GM20000 (cell line): ENCODE measurements around the gene TNFRSF18.

Source experiments
- DNase-seq: peaks from one replicate; pipeline ENCODE4 v3.0.0; 2012; ENCODE audit warnings: low spot score
- CTCF ChIP-seq: IDR thresholded peaks from 2 replicates; pipeline ENCODE4 v1.5.1; 2012; ENCODE audit warnings: mild to moderate bottlenecking, control low read depth; ENCODE audit errors: extremely low read depth, missing control alignments

Gene TNFRSF18

GRCh38 chr1:1234180-1234808 is 27.9 kb upstream of the TNFRSF18 start:
- DNase-seq, result no peak
- TF ChIP-seq CTCF, result no peak

DNA sequence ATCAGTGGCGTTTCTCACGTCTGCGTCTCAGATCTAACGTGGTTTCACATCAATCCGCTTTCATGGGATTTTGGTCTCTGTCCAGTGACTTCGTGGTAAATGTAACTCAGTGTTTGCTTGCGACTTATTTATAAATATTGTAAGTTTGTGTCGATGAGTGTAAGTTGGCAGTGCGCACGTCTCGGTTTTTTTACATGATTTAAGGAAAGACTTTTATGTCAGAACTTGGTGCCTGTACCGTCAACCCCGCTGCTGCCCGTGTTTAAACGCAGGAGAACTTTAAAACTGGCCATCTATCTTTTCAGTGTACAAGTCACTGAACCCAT is 27.1 kb upstream of the TNFRSF18 start:
- no peak for DNase-seq
- no peak for TF ChIP-seq CTCF

- TF ChIP-seq CTCF, result no peak
- DNase-seq, result no peak
Measured at GRCh38 chr1:1232796-1233566, 26.6 kb upstream of the TNFRSF18 start.

GRCh38 chr1:1232208-1232795 is 25.9 kb upstream of the TNFRSF18 start, which contains the start of gene B3GALT6:
B3GALT6 (plus strand) TSS chr1:1232237; CDS start chr1:1232279, 42 bp downstream.
- TF ChIP-seq CTCF, result no peak
- DNase-seq, result no peak

- DNase-seq, result peak; percentile 100
- TF ChIP-seq CTCF, result no peak
Measured at GRCh38 chr1:1231400-1232207, 25.2 kb upstream of the TNFRSF18 start, which contains the start of gene SDF4. SDF4 (minus strand) TSS chr1:1232001; CDS start chr1:1228772, 3,229 bp downstream.

DNA sequence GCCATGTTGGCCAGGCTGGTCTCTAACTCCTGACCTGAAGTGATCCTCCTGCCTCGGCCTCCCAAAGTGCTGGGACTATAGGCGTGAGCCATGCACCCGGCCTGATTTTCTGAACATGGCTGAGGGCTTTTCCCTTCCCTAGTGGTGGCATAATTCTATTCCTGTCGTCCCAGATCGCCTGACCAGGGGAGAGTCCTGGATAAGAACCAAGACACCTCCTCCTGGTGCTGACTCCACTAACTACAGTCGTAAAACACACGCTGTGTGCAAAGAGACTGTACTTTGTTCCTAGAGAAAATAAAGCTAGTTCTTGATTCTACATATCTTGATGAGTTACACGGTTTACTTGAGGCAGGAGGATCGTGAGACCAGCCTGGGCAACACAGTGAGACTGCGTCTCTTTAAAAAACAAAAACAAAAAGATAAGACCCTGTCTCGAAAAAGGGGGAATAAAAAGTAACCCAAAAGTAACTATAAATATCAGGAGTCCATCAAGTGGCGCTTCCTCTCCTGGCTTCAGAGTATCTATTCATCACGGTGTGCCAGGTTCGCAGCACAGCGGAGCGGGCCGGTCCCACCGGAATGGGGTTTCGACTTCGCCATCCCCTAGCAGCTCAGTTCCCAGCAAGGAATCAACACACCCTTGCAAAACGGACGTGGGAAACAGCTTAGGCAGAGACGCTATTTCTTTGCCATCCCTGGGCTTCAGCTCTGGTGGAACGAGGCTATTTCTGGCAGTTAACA is 24.4 kb upstream of the TNFRSF18 start:
- DNase-seq, result no peak

More for the DNA sequence above, 24.4 kb upstream of the TNFRSF18 start:
- TF ChIP-seq CTCF, result no peak
